ENCODE results near the gene SLC25A21. TPM values are rescaled to one million over a fixed set of nuclear protein-coding genes. Genes with fewer than 3 reads are reported as not detected.

Gene SLC25A21
- total and polyA plus RNA-seq, 8 donors, result 0.37 to 0.92 (median 0.60) TPM

GRCh38 chr14:36844443-36845195, 327.8 kb downstream of the SLC25A21 start:
- no peak overlapping the region for H3K4me3 ChIP-seq
- WGBS, 2 donors, result 58 to 68% methylated on average over 6 of the region's 6 CpGs
- no peaks in the 10 kb centered on the region for H3K9me3 ChIP-seq
- no peaks in the 10 kb centered on the region for H3K27me3 ChIP-seq
- no peak for DNase-seq
- H3K36me3 ChIP-seq, result no peaks in the 10 kb centered on the region
- intact Hi-C loops (cut with DNase I), result no loop called here
- no peak for ATAC-seq
- H3K27ac ChIP-seq, result no peak overlapping the region
- TF ChIP-seq CTCF (IDR thresholded peaks at IDR 0.05), result no peak
- no peak for FAIRE-seq
- no peaks in the 10 kb centered on the region for H3K4me1 ChIP-seq

GRCh38 chr14:36843410-36843809, 329.0 kb downstream of the SLC25A21 start:
- FAIRE-seq, result no peak
- intact Hi-C loops (cut with DNase I), result no loop called here
- Histone ChIP-seq H3K27me3 (no peaks in the 10 kb centered on the region), H3K4me3 (no peak overlapping the region), H3K4me1 (no peaks in the 10 kb centered on the region), H3K9me3 (no peaks in the 10 kb centered on the region), H3K36me3 (no peaks in the 10 kb centered on the region), H3K27ac (no peak overlapping the region)
- TF ChIP-seq CTCF (IDR thresholded peaks at IDR 0.05), result no peak
- WGBS, 2 donors, result 55 to 60% methylated on average over 1 of the region's 1 CpG
- DNase-seq, result no peak
- no peak for ATAC-seq

- no peaks in the 10 kb centered on the region for H3K4me1 ChIP-seq
- H3K9me3 ChIP-seq, result no peaks in the 10 kb centered on the region
- no peak for DNase-seq
- no peaks in the 10 kb centered on the region for H3K27me3 ChIP-seq
- no peak overlapping the region for H3K4me3 ChIP-seq
- intact Hi-C loops (cut with DNase I), result no loop called here
- no peak overlapping the region for H3K27ac ChIP-seq
- no peak for TF ChIP-seq CTCF (IDR thresholded peaks at IDR 0.05)
- WGBS, 2 donors, result 9 to 18% methylated on average over 2 of the region's 2 CpGs
- no peak for FAIRE-seq
- ATAC-seq, result no peak
- H3K36me3 ChIP-seq, result no peaks in the 10 kb centered on the region
These were observed 337.3 kb downstream of the SLC25A21 start for GRCh38 chr14:36835128-36835527.

GRCh38 chr14:36834293-36834692, 338.1 kb downstream of the SLC25A21 start:
- ATAC-seq, result no peak
- H3K36me3 ChIP-seq, result no peaks in the 10 kb centered on the region
- H3K9me3 ChIP-seq, result no peaks in the 10 kb centered on the region
- no peak overlapping the region for H3K27ac ChIP-seq
- no peak for DNase-seq
- H3K4me1 ChIP-seq, result no peaks in the 10 kb centered on the region
- WGBS, 2 donors, result 63% methylated on average over 2 of the region's 2 CpGs
- TF ChIP-seq CTCF (IDR thresholded peaks at IDR 0.05), result no peak
- no peaks in the 10 kb centered on the region for H3K27me3 ChIP-seq
- FAIRE-seq, result no peak
- no peak overlapping the region for H3K4me3 ChIP-seq
- intact Hi-C loops (cut with DNase I), result no loop called here

- Histone ChIP-seq H3K36me3 (no peaks in the 10 kb centered on the region), H3K27ac (no peak overlapping the region), H3K9me3 (no peaks in the 10 kb centered on the region), H3K4me3 (no peak overlapping the region), H3K27me3 (no peaks in the 10 kb centered on the region), H3K4me1 (no peaks in the 10 kb centered on the region)
- TF ChIP-seq CTCF (IDR thresholded peaks at IDR 0.05), result no peak
- FAIRE-seq (no peak), DNase-seq (no peak), ATAC-seq (no peak)
- intact Hi-C loops (cut with DNase I), result no loop called here
- WGBS, 2 donors, result 45 to 46% methylated on average over 3 of the region's 3 CpGs
These were observed 342.9 kb downstream of the SLC25A21 start for GRCh38 chr14:36829547-36829946.

All from pancreas (tissue), 10 donors.